KBM-7 (cell line): ENCODE data around the gene KDELR1.
A peak's percentile ranks its signal among the peaks of the same experiment; 100 is the strongest.

Source experiments
- DNase-seq: peaks from one replicate; pipeline ENCODE4 v3.0.0-alpha.2; 2015
- in situ Hi-C: fragments of 300-500 bp; cut with MboI; formaldehyde crosslinking; loops from 2 replicates; pipeline ENCODE4 v1.14.3; 2020; ENCODE audit warnings: low sequenced_read_pairs, low pct_unique_long_range_greater_than_20kb, mixed read lengths

The KDELR1 gene

GRCh38 chr19:48351341-48351752, 40.0 kb downstream of the KDELR1 start:
- DNase-seq = peak; percentile 79

GRCh38 chr19:48350856-48351255, 40.5 kb downstream of the KDELR1 start:
- in situ Hi-C loops = no loop called here
- DNase-seq = no peak

More at GRCh38 chr19:48351341-48351752, 40.0 kb downstream of the KDELR1 start:
- in situ Hi-C loops = no loop called here

GRCh38 chr19:48348737-48349136, 42.6 kb downstream of the KDELR1 start:
- DNase-seq = no peak
- in situ Hi-C loops = loop anchor here (25.0 kb wide), 1 partner anchor 239 kb away; no protein-coding TSS in a partner anchor

GRCh38 chr19:48348045-48348444, 43.3 kb downstream of the KDELR1 start:
- DNase-seq = no peak
- in situ Hi-C loops = loop anchor here (25.0 kb wide), 1 partner anchor 239 kb away; no protein-coding TSS in a partner anchor

GRCh38 chr19:48346191-48346590, 45.2 kb downstream of the KDELR1 start:
- no peak for DNase-seq
- in situ Hi-C loops = loop anchor here (25.0 kb wide), 1 partner anchor 241 kb away; no protein-coding TSS in a partner anchor

GRCh38 chr19:48344892-48345291, 46.5 kb downstream of the KDELR1 start:
- DNase-seq = no peak
- in situ Hi-C loops = loop anchor here (25.0 kb wide), 1 partner anchor 242 kb away; no protein-coding TSS in a partner anchor

GRCh38 chr19:48342841-48343540, 48.4 kb downstream of the KDELR1 start:
- no peak for DNase-seq
- in situ Hi-C loops = loop anchor here (25.0 kb wide), 1 partner anchor 244 kb away; no protein-coding TSS in a partner anchor

GRCh38 chr19:48342414-48342738, 49.0 kb downstream of the KDELR1 start:
- in situ Hi-C loops = loop anchor here (25.0 kb wide), 1 partner anchor 245 kb away; no protein-coding TSS in a partner anchor

GRCh38 chr19:48341515-48342413, 49.6 kb downstream of the KDELR1 start:
- in situ Hi-C loops = loop anchor here (25.0 kb wide), 1 partner anchor 246 kb away; no protein-coding TSS in a partner anchor
- DNase-seq = no peak

More at GRCh38 chr19:48342414-48342738, 49.0 kb downstream of the KDELR1 start:
- DNase-seq = no peak

GRCh38 chr19:48340995-48341394, 50.4 kb downstream of the KDELR1 start:
- in situ Hi-C loops = loop anchor here (25.0 kb wide), 1 partner anchor 246 kb away; no protein-coding TSS in a partner anchor
- DNase-seq = no peak

- in situ Hi-C loops = loop anchor here (25.0 kb wide), 1 partner anchor 248 kb away; no protein-coding TSS in a partner anchor
These were observed 52.4 kb downstream of the KDELR1 start for GRCh38 chr19:48338802-48339503.

GRCh38 chr19:48338253-48338755, 53.0 kb downstream of the KDELR1 start:
- in situ Hi-C loops = loop anchor here (25.0 kb wide), 1 partner anchor 249 kb away; no protein-coding TSS in a partner anchor
- no peak for DNase-seq

More at GRCh38 chr19:48338802-48339503, 52.4 kb downstream of the KDELR1 start:
- DNase-seq = no peak

- in situ Hi-C loops = loop anchor here (25.0 kb wide), 1 partner anchor 254 kb away; no protein-coding TSS in a partner anchor
These were observed 57.6 kb downstream of the KDELR1 start for GRCh38 chr19:48333467-48334384.

GRCh38 chr19:48332662-48333466, 58.5 kb downstream of the KDELR1 start:
- DNase-seq = peak; percentile 99
- in situ Hi-C loops = loop anchor here (25.0 kb wide), 1 partner anchor 254 kb away; no protein-coding TSS in a partner anchor

More at GRCh38 chr19:48333467-48334384, 57.6 kb downstream of the KDELR1 start:
- DNase-seq = peak; percentile 92
